Stimulated activated CD4-positive, alpha-beta T cell treated with anti-CD3 and anti-CD28 coated beads, TNF-alpha, amount 100 ng/mL, for 24 hours (primary cell): ENCODE measurements around the gene HNRNPH2.

Experiments used
- DNase-seq, 3 experiments: peaks; one replicate each; pipeline ENCODE4 v3.0.0-alpha.2; 2020; ENCODE audit warnings: low read depth in 3 of 3

The HNRNPH2 gene

DNA sequence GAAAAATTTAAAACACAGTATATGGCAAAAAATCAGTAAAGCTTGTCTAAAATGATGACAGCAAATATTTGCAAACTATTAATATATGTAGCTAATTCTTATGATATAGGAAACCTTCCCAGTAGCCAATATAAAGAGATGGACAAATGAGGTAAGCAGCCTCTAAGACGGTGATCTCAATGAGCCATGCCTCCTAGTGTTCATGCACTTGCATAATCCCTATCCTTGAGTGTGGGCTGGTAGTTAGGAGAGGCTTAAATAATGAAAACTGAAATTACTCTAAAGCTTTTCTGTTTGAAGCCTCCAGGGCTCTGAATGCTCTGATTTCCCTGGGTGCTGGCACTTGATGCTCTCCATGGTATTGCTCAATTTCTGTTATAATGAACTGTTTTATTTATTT lies 52.6 kb downstream of the HNRNPH2 start:
- DNase-seq = no peak

DNA sequence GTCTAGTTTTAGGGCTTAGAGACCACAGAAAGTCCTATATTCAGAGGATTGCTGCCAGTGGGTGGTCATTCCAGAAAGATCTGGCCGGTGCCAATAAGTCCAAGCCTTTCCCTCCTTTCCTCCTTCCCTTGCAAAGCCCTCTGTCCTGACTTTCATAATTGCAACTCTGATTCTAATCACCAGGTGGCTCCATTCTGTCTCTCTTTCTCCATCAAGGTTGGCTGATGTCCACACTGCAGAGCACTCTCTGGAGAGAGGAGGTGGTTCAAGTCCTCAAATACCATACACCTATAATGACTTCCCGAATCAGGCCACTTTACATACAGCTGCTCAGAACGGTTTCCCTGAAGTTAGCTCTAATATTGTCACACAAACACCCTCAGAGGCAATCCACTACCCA lies 54.9 kb downstream of the HNRNPH2 start:
- no peak for DNase-seq
